GDM1 (cell line): ENCODE measurements around the gene IL1RL1.
A peak's percentile ranks its signal among the peaks of the same experiment; 100 is the strongest.
"Not testable (repeated sequence)": the region's sequence is repeated elsewhere in the genome, so short reads cannot be mapped to it uniquely, and the experiment has no call there.

Source experiments
- DNase-seq: peaks from one replicate; lab custom pipeline; 2025; lab: John Stamatoyannopoulos, UW

Gene IL1RL1

GRCh38 chr2:102291319-102292075, 19.9 kb upstream of the IL1RL1 start:
- DNase-seq, result no peak

- no peak for DNase-seq
These were observed 16.4 kb upstream of the IL1RL1 start for GRCh38 chr2:102294802-102295489.

GRCh38 chr2:102295566-102295965, 15.8 kb upstream of the IL1RL1 start:
- no peak for DNase-seq

- DNase-seq, result no peak
These were observed 14.9 kb upstream of the IL1RL1 start for GRCh38 chr2:102296449-102296848.

GRCh38 chr2:102297891-102298290, 13.5 kb upstream of the IL1RL1 start:
- DNase-seq, result no peak

GRCh38 chr2:102301867-102302362, 9.4 kb upstream of the IL1RL1 start:
- DNase-seq, result peak; percentile 21

- DNase-seq, result no peak
These were observed 8.9 kb upstream of the IL1RL1 start for GRCh38 chr2:102302458-102302857.

- no peak for DNase-seq
These were observed 7.8 kb upstream of the IL1RL1 start for GRCh38 chr2:102303589-102303988.

- DNase-seq, result no peak
These were observed 7.1 kb upstream of the IL1RL1 start for GRCh38 chr2:102304268-102304667.

- no peak for DNase-seq
These were observed 6.4 kb upstream of the IL1RL1 start for GRCh38 chr2:102304711-102305611.

GRCh38 chr2:102306125-102306524, 5.2 kb upstream of the IL1RL1 start:
- no peak for DNase-seq

- no peak for DNase-seq
These were observed 1.7 kb downstream of the IL1RL1 start for GRCh38 chr2:102313025-102313424.

- no peak for DNase-seq
These were observed 2.1 kb downstream of the IL1RL1 start for GRCh38 chr2:102313471-102313870.

GRCh38 chr2:102313950-102314349, 2.6 kb downstream of the IL1RL1 start:
- no peak for DNase-seq

- no peak for DNase-seq
These were observed 4.6 kb downstream of the IL1RL1 start for GRCh38 chr2:102315921-102316320.

GRCh38 chr2:102317715-102318114, 6.4 kb downstream of the IL1RL1 start:
- DNase-seq, result no peak

GRCh38 chr2:102318437-102318836, 7.1 kb downstream of the IL1RL1 start:
- DNase-seq, result no peak

GRCh38 chr2:102321941-102322719, 10.8 kb downstream of the IL1RL1 start:
- DNase-seq, result no peak

GRCh38 chr2:102324914-102325313, 13.6 kb downstream of the IL1RL1 start:
- DNase-seq, result not testable (repeated sequence)

GRCh38 chr2:102331311-102331980, 20.1 kb downstream of the IL1RL1 start:
- no peak for DNase-seq

GRCh38 chr2:102334486-102334885, 23.1 kb downstream of the IL1RL1 start:
- no peak for DNase-seq
